Body of pancreas (tissue), 4 donors: ENCODE measurements around the gene WNK2. TPM values are rescaled to one million over a fixed set of nuclear protein-coding genes. Genes with fewer than 3 reads are reported as not detected.

ENCODE experiments used
- ATAC-seq: fragments of 150-250 bp; one replicate; pipeline ENCODE4 v1.9.1; 2016
- DNase-seq, 4 donors: peaks; one replicate each; pipeline ENCODE4 v3.0.0-alpha.2; 2019
- H3K27ac ChIP-seq, 4 donors: fragments of 200-600 bp; sonication (generic); 1 replicate in 3 of 4; 2 replicates in 1 of 4; pipeline versions ENCODE4 v1.5.1 to v1.6.1; 2016 to 2019; ENCODE audit warnings: mild to moderate bottlenecking in 1 of 4, mixed read lengths in 1 of 4, moderate library complexity in 1 of 4
- H3K27me3 ChIP-seq, 2 donors: fragments of 200-600 bp; sonication (generic); one replicate each; pipeline ENCODE4 v1.6.0; 2016; ENCODE audit warnings: mild to moderate bottlenecking in 1 of 2
- H3K36me3 ChIP-seq, 2 donors: fragments of 200-600 bp; sonication (generic); replicated peaks in 1 of 2; 2 replicates each; pipeline ENCODE4 v1.5.1; 2016; ENCODE audit warnings: low read depth in 2 of 2; ENCODE audit not compliant: insufficient read depth in 1 of 2
- H3K4me1 ChIP-seq: fragments of 200-600 bp; sonication (generic); one replicate; pipeline ENCODE4 v1.6.0; 2016
- H3K4me3 ChIP-seq, 2 donors: fragments of 200-600 bp; sonication (generic); 1 replicate in 1 of 2; 2 replicates in 1 of 2; pipeline ENCODE4 v1.5.1; 2016 to 2019
- H3K9me3 ChIP-seq, 3 donors: fragments of 200-600 bp; sonication (generic); 1 replicate in 2 of 3; 2 replicates in 1 of 3; pipeline ENCODE4 v1.5.1; 2016
- CTCF ChIP-seq, 7 experiments: fragments of 450-650 bp in 4 of 7; fragments of 200-600 bp in 3 of 7; sonication (generic) in 3 of 7; IDR thresholded peaks; one replicate each; pipeline ENCODE4 v1.5.1; 2016 to 2019; ENCODE audit warnings: antibody characterized with exemption in 7 of 7
- POLR2A ChIP-seq, 3 donors: fragments of 450-650 bp; IDR thresholded peaks; one replicate each; pipeline ENCODE4 v1.6.1; 2016; ENCODE audit warnings: antibody characterized with exemption in 3 of 3, mild to moderate bottlenecking in 2 of 3
- WGBS, 2 donors: methylation state at CpG; one replicate each; pipeline ENCODE4 v1.1.5; 2017; 5-methylcytosine and 5-hydroxymethylcytosine counted together
- intact Hi-C: fragments of 100-400 bp; cut with DNase I; formaldehyde crosslinking; loops from one replicate; pipeline ENCODE4 v1.15.1; 2023
- total RNA-seq, 2 donors: library from RNA; depleted of rRNA; stranded (reverse); fragments of >200 nt; gene quantifications; one replicate each; pipeline ENCODE4 v1.1.0, GENCODE V29; 2016

WNK2 gene
- total RNA-seq, 2 donors from 2014 or later, result 85.4 to 173 TPM

- no peaks in the 10 kb centered on the region for H3K9me3 ChIP-seq
- peak in 1 of 4 donors; percentile 8 for DNase-seq
- peak overlapping the region in 3 of 4 donors; percentile 64 to 74 (median 72) for H3K27ac ChIP-seq
- no peaks in the 10 kb centered on the region for H3K27me3 ChIP-seq
- ATAC-seq, result no peak
- 87 to 93% methylated on average over 16 to 36 of the region's 41 CpGs for WGBS, 2 donors
- no peaks in the 10 kb centered on the region for H3K36me3 ChIP-seq
- no peak overlapping the region for H3K4me3 ChIP-seq
- TF ChIP-seq CTCF (IDR thresholded peaks at IDR 0.05) (no peak), POLR2A (IDR thresholded peaks at IDR 0.05) (no peak)
- H3K4me1 ChIP-seq, result peaks cover 41% of the 10 kb centered on the region
- intact Hi-C loops, result no loop called here
These were observed 79.6 kb downstream of the WNK2 start for GRCh38 chr9:93263334-93264229.

GRCh38 chr9:93264338-93265125 lies 80.6 kb downstream of the WNK2 start:
- DNase-seq, result peak in 1 of 4 donors; percentile 8
- peaks cover 51% of the 10 kb centered on the region for H3K4me1 ChIP-seq

GRCh38 chr9:93265301-93265971 lies 81.5 kb downstream of the WNK2 start:
- ATAC-seq, result no peak
- Histone ChIP-seq H3K36me3 (no peaks in the 10 kb centered on the region), H3K9me3 (no peaks in the 10 kb centered on the region), H3K4me1 (peaks cover 60% of the 10 kb centered on the region), H3K4me3 (no peak overlapping the region), H3K27ac (no peak overlapping the region), H3K27me3 (no peaks in the 10 kb centered on the region)
- TF ChIP-seq CTCF (IDR thresholded peaks at IDR 0.05), result no peak
- TF ChIP-seq POLR2A (IDR thresholded peaks at IDR 0.05), result no peak
- 89 to 90% methylated on average over 12 of the region's 12 CpGs for WGBS, 2 donors
- DNase-seq, result no peak
- intact Hi-C loops, result no loop called here

More at GRCh38 chr9:93264338-93265125, 80.6 kb downstream of the WNK2 start:
- TF ChIP-seq CTCF (IDR thresholded peaks at IDR 0.05) (no peak), POLR2A (IDR thresholded peaks at IDR 0.05) (no peak)
- Histone ChIP-seq H3K27me3 (no peaks in the 10 kb centered on the region), H3K27ac (no peak overlapping the region), H3K36me3 (no peaks in the 10 kb centered on the region), H3K4me3 (no peak overlapping the region), H3K9me3 (no peaks in the 10 kb centered on the region)
- WGBS, 2 donors, result 94 to 95% methylated on average over 4 to 14 of the region's 14 CpGs
- intact Hi-C loops, result no loop called here
- no peak for ATAC-seq

DNA sequence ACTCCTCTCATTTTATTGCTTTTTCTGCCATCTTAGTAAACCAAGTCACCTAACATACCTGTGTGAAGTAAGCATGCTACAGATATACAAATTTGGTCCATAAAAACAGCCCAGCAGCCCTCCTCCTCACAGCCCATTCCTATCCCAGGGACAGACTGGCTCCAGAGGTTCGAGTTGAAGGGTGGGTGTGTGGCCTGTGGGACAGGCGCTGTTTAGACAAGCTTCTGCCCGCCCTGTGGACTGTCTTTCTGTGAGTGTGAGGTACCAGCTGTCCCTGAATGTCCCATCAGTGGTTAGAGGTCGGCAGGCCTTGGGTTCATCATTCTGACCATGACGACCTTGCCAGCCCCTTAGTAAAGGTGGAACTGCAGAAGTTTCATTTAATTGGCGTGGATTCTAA lies 82.0 kb downstream of the WNK2 start:
- Histone ChIP-seq H3K4me3 (no peak overlapping the region), H3K27ac (no peak overlapping the region), H3K4me1 (peaks cover 60% of the 10 kb centered on the region), H3K36me3 (no peaks in the 10 kb centered on the region), H3K27me3 (no peaks in the 10 kb centered on the region), H3K9me3 (no peaks in the 10 kb centered on the region)
- DNase-seq (peak in 1 of 4 donors; percentile 9), ATAC-seq (no peak)
- TF ChIP-seq CTCF (IDR thresholded peaks at IDR 0.05) (no peak), POLR2A (IDR thresholded peaks at IDR 0.05) (no peak)
- intact Hi-C loops, result no loop called here
- 94 to 95% methylated on average over 6 of the region's 6 CpGs for WGBS, 2 donors
